BLaER1 treated with 17β-estradiol and CSF1 and Interleukin-3, amounts not matched to agents 10 nM and 100 nM (cell line): ENCODE measurements around the gene ELF1.

ENCODE experiments used
- H3K27ac ChIP-seq, 11 experiments: shearing (Covaris generic); formaldehyde crosslinking; 2 replicates each; pipeline ENCODE4 v1.8.1; 2022
- H3K27me3 ChIP-seq, 11 experiments: shearing (Covaris generic); formaldehyde crosslinking; 2 replicates each; pipeline ENCODE4 v1.8.1; 2022
- H3K36me3 ChIP-seq, 11 experiments: shearing (Covaris generic); formaldehyde crosslinking; 2 replicates each; pipeline ENCODE4 v1.8.1; 2022
- H3K4me1 ChIP-seq, 10 experiments: shearing (Covaris generic); formaldehyde crosslinking; 2 replicates each; pipeline ENCODE4 v1.8.1; 2022
- H3K4me2 ChIP-seq, 11 experiments: shearing (Covaris generic); formaldehyde crosslinking; 2 replicates each; pipeline ENCODE4 v1.8.1; 2022
- H3K4me3 ChIP-seq, 10 experiments: shearing (Covaris generic); formaldehyde crosslinking; 2 replicates each; pipeline ENCODE4 v1.8.1; 2022
- H3K9ac ChIP-seq, 11 experiments: shearing (Covaris generic); formaldehyde crosslinking; 2 replicates each; pipeline ENCODE4 v1.8.1; 2022
- H3K9me3 ChIP-seq, 11 experiments: shearing (Covaris generic); formaldehyde crosslinking; replicated peaks in 1 of 11; 2 replicates each; pipeline ENCODE4 v1.8.1; 2022
- H4K20me1 ChIP-seq, 11 experiments: shearing (Covaris generic); formaldehyde crosslinking; 2 replicates each; pipeline ENCODE4 v1.8.1; 2022
- Cebpa-rat ChIP-seq, 11 experiments: shearing (Covaris generic); IDR thresholded peaks; 2 replicates each; pipeline ENCODE4 v1.8.1; 2022

ELF1 gene

DNA sequence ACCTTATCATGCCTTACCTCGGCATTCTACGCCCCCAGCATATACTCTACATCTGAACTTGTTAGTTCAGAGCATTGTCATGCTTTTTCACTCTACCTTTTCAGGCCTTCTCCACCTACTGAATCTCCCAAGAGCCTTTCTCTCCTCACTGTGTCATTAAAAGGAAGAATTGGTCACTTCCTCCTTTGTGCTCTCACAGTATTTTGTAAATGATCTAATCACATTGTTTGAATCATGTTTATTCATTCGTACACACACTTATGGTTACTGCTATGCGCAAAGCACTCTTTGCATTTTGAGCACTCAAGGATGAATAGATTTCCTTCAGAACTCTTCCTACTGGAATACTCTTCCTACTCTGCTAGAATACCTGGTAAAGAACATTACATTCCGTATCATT is 15.8 kb upstream of the ELF1 start:
- no peak overlapping the region for H3K9ac ChIP-seq
- no peak for TF ChIP-seq Cebpa-rat (IDR thresholded peaks at IDR 0.05)

DNA sequence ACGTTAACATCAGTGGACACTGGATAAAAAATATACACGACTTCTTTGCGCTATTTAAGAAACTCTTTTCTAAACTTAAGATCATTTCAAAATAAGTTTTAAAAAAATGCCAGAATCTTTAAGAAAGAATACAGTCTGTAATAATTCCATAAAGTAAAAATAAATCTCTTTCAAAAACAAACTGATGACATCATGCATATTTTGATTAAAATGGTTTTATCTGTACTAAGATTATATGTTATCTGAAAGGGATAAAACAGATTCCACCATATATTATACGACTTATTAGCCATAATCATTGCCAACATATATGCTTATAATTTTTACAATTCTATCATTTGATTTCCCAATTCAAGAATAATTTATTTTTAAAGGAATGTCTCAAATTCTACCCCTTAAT is 15.3 kb upstream of the ELF1 start:
- peaks cover 0 to 50% (median 11%) of the 10 kb centered on the region in 10 experiments; a peak in 13 of 20 replicates for H3K4me1 ChIP-seq
- peaks cover 3 to 83% (median 56%) of the 10 kb centered on the region in 11 experiments for H3K36me3 ChIP-seq
- H3K4me3 ChIP-seq: no peak overlapping the region
- no peak overlapping the region for H3K9ac ChIP-seq
- no peaks in the 10 kb centered on the region for H3K27me3 ChIP-seq
- no peak overlapping the region for H3K27ac ChIP-seq
- peaks cover 0 to 27% (median 23%) of the 10 kb centered on the region in 11 experiments; a peak in 17 of 22 replicates for H3K9me3 ChIP-seq
- H3K4me2 ChIP-seq: peak overlapping the region in 3 of 11 experiments; percentile 1 to 51 (median 39); a peak in 4 of 22 replicates
- no peak for TF ChIP-seq Cebpa-rat (IDR thresholded peaks at IDR 0.05)
- H4K20me1 ChIP-seq: peaks cover 50 to 95% (median 84%) of the 10 kb centered on the region in 11 experiments; a peak in 21 of 22 replicates

More for the DNA sequence above, 15.8 kb upstream of the ELF1 start:
- no peaks in the 10 kb centered on the region for H3K27me3 ChIP-seq
- peak overlapping the region in 3 of 11 experiments; percentile 10 to 51 (median 42); a peak in 4 of 22 replicates for H3K4me2 ChIP-seq
- H3K36me3 ChIP-seq: peaks cover 0 to 80% (median 54%) of the 10 kb centered on the region in 11 experiments; a peak in 21 of 22 replicates
- H4K20me1 ChIP-seq: peaks cover 46 to 95% (median 84%) of the 10 kb centered on the region in 11 experiments; a peak in 21 of 22 replicates
- peaks cover 0 to 54% (median 11%) of the 10 kb centered on the region in 10 experiments; a peak in 13 of 20 replicates for H3K4me1 ChIP-seq
- no peak overlapping the region for H3K4me3 ChIP-seq
- no peak overlapping the region for H3K27ac ChIP-seq
- peaks cover 0 to 28% (median 22%) of the 10 kb centered on the region in 11 experiments; a peak in 17 of 22 replicates for H3K9me3 ChIP-seq

DNA sequence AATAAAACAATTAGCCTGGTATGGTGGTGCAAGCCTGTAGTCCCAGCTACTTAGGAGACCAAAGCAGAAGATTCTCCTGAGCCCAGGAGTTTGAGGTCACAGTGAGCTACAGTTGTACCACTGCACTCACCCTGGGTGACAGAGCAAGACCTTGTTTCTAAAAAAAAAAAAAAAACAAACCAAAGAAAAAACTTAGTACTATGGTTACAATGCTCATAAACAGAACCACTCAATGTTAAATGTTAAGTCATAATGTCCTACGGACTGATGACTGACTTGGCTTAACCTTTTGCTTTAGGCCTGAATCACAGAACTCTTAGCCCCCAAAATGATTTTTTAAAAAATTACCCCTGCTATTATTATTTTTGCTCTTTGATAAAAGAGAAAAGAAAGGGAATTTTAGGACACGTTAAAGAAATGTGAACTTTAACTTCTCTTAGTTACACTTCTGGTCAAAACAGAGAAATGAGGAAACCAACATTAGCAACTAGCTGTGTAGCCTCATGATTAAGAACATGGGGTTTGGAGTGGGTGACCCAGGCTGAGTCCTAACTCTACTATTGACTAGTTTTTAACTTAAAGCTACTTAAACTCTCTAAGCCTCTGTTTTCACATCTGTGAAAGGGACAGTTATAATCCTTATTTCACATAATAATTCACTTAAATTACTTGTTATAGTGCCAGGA is 13.7 kb upstream of the ELF1 start:
- Histone ChIP-seq H3K4me3 (no peak overlapping the region), H3K9me3 (peaks cover 0 to 19% (median 14%) of the 10 kb centered on the region in 11 experiments; a peak in 17 of 22 replicates), H3K36me3 (peaks cover 8 to 83% (median 55%) of the 10 kb centered on the region in 11 experiments; a peak in 21 of 22 replicates), H3K4me2 (peak overlapping the region in 2 of 11 experiments; percentile 20 to 59; a peak in 4 of 22 replicates), H3K9ac (peak overlapping the region in 1 of 11 experiments; percentile 20; a peak in 1 of 22 replicates), H3K27me3 (no peaks in the 10 kb centered on the region), H3K27ac (peak overlapping the region in 3 of 11 experiments; percentile 21 to 62 (median 40); a peak in 4 of 22 replicates), H3K4me1 (peaks cover 0 to 56% (median 11%) of the 10 kb centered on the region in 10 experiments; a peak in 14 of 20 replicates), H4K20me1 (peaks cover 54 to 95% (median 85%) of the 10 kb centered on the region in 11 experiments; a peak in 21 of 22 replicates)
- TF ChIP-seq Cebpa-rat (IDR thresholded peaks at IDR 0.05): no peak

DNA sequence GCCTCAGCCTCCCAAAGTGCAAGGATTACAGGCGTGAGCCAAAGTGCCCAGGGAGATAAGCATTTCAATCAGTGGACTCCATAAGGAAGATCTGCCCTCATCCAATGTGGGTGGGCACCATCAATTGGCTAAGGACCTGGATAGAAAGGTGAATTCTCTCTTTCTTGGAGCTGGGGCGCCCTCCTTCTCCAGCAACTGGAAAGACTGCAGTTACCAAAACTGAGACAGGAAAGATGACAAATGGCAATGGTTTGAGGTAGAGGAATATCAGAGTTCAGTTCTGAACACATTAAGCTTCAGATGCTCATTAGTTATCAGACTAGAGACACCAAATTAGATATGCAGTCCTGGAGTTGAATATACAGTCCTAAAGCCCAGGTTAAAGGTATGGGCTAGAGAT is 10.5 kb upstream of the ELF1 start:
- H4K20me1 ChIP-seq: peaks cover 71 to 100% (median 97%) of the 10 kb centered on the region in 11 experiments; a peak in 21 of 22 replicates
- peaks cover 6 to 72% (median 28%) of the 10 kb centered on the region in 10 experiments; a peak in 17 of 20 replicates for H3K4me1 ChIP-seq
- H3K9me3 ChIP-seq: peaks cover 0 to 11% (median 0%) of the 10 kb centered on the region in 11 experiments; a peak in 2 of 22 replicates
- no peak for TF ChIP-seq Cebpa-rat (IDR thresholded peaks at IDR 0.05)
- H3K27me3 ChIP-seq: no peaks in the 10 kb centered on the region
- H3K36me3 ChIP-seq: peaks cover 24 to 93% (median 67%) of the 10 kb centered on the region in 11 experiments
- no peak overlapping the region for H3K27ac ChIP-seq
- H3K9ac ChIP-seq: no peak overlapping the region
- H3K4me3 ChIP-seq: no peak overlapping the region
- H3K4me2 ChIP-seq: 0 out of 22 replicates have a peak overlapping the region, but pooled peaks of 1 of the 11 experiments have one; percentile 28

DNA sequence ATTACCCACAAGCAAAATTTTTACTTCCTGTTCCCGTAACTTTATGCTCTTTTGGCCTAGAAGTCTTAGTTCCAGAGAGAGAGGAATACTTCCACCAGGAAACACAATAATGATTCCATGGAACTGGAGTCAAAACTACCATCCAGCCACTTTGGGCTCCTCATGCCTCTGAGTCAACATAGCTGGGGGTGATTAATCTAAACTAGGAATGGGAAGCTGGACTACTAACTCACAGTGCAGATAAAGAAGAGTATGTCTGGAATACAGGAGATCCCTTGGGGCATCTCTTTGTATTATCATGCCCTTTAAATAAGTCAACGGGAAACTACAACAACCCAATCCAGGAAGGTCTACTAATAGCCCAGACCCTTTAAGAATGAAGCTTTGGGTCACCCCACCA is 8.9 kb upstream of the ELF1 start:
- Histone ChIP-seq H3K27me3 (no peaks in the 10 kb centered on the region), H3K27ac (no peak overlapping the region), H4K20me1 (peaks cover 56 to 100% (median 96%) of the 10 kb centered on the region in 11 experiments; a peak in 21 of 22 replicates), H3K4me3 (no peak overlapping the region), H3K9me3 (peaks cover 0 to 11% (median 0%) of the 10 kb centered on the region in 11 experiments; a peak in 2 of 22 replicates), H3K36me3 (peaks cover 24 to 91% (median 66%) of the 10 kb centered on the region in 11 experiments), H3K4me1 (peaks cover 6 to 66% (median 23%) of the 10 kb centered on the region in 10 experiments; a peak in 17 of 20 replicates), H3K9ac (no peak overlapping the region), H3K4me2 (peak overlapping the region in 2 of 11 experiments; percentile 10 to 17; a peak in 2 of 22 replicates)
- no peak for TF ChIP-seq Cebpa-rat (IDR thresholded peaks at IDR 0.05)

DNA sequence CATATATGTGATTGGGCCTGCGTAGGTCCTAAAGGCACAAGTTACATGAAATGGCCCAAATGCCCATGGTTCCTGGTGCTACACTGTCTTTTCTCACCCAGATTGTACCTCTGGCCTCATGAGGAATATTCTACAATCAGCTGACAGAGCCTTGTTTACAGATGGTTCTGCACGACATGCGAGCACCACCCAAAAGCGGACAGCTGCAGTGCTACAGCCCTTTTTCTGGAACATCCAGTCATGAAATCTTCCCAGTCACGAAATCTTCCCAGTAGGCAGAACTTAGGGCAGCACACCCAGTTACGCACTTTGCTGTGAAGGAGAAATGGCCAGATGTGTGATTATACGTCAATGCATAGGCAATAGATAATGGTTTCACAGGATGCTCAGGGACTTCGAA is 7.7 kb upstream of the ELF1 start:
- Histone ChIP-seq H3K9me3 (peaks cover 0 to 11% (median 0%) of the 10 kb centered on the region in 11 experiments; a peak in 2 of 22 replicates), H3K27ac (no peak overlapping the region), H3K4me3 (no peak overlapping the region), H3K9ac (no peak overlapping the region), H3K4me1 (peaks cover 7 to 73% (median 25%) of the 10 kb centered on the region in 10 experiments; a peak in 19 of 20 replicates), H3K4me2 (peak overlapping the region in 4 of 11 experiments; percentile 1 to 15 (median 8); a peak in 3 of 22 replicates), H3K36me3 (peaks cover 24 to 88% (median 66%) of the 10 kb centered on the region in 11 experiments), H3K27me3 (no peaks in the 10 kb centered on the region), H4K20me1 (peaks cover 49 to 100% (median 98%) of the 10 kb centered on the region in 11 experiments; a peak in 21 of 22 replicates)
- TF ChIP-seq Cebpa-rat (IDR thresholded peaks at IDR 0.05): no peak

DNA sequence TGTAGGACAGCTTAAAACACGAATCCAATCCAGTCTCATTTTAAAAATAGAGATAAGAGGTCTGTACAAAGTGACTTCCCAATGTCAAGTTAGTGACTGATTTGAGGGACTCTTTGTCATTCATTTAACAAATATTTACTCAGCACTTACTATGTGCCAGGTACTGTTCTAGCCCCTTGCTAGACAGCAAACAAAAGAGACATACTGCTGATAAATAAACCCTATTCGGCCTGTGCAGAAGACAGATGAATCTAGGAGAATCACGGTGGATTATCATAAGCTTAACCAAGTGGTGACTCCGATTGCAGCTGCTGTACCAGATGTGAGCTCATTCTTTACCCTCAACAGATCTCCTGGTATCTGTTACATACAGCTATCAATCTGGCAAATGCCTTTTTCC is 6.4 kb upstream of the ELF1 start:
- H3K36me3 ChIP-seq: peaks cover 24 to 78% (median 56%) of the 10 kb centered on the region in 11 experiments

DNA sequence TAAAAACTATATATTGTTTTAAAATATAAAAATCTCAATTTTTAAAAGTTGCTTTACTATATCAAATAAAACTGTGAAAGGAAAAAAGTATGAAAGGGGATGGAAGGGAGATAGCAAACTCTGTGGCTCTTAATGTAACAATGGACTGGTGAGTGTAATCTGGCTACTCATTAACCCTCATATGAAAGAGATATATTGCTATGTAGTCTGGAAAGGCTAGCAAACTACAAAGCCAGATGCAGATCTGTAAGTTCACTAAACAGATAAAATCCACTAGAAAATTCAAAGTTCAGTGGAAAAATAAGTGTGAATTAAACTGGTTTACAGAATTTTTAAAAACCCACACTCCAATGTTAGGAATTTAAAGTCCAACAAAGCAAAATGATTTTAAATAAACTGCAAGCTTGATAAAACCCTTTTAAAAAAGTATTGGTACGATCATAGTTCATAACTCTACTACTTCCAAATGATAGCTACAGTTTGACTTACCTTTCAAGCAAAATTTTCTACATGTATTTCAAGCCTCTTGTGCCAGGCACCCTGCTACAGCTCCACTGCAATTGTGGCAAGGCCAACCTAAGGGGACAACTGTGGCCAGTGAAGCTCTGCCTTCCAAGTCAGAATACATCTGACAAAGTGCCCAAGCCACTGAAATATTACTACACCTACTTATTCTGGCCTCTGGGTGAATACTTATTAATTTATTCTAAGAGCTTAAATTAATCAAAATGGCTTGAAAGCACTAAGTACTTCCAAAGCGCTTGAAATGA is 647 bp upstream of the ELF1 start:
- H3K9ac ChIP-seq: peak overlapping the region; percentile 92 to 99 (median 96); a peak in 21 of 22 replicates
- H3K27ac ChIP-seq: peak overlapping the region; percentile 95 to 100 (median 98); a peak in 21 of 22 replicates

More for the DNA sequence above, 6.4 kb upstream of the ELF1 start:
- Histone ChIP-seq H3K27ac (no peak overlapping the region), H3K9ac (no peak overlapping the region), H3K27me3 (no peaks in the 10 kb centered on the region), H3K9me3 (peaks cover 0 to 11% (median 0%) of the 10 kb centered on the region in 11 experiments; a peak in 2 of 22 replicates), H3K4me2 (peak overlapping the region; percentile 0 to 49 (median 11); a peak in 10 of 22 replicates), H3K4me1 (peaks cover 20 to 86% (median 37%) of the 10 kb centered on the region in 10 experiments), H4K20me1 (peaks cover 44 to 100% (median 97%) of the 10 kb centered on the region in 11 experiments; a peak in 21 of 22 replicates), H3K4me3 (no peak overlapping the region)
- TF ChIP-seq Cebpa-rat (IDR thresholded peaks at IDR 0.05): no peak

More for the DNA sequence above, 647 bp upstream of the ELF1 start:
- peak overlapping the region; percentile 67 to 83 (median 76) for H3K4me3 ChIP-seq
- TF ChIP-seq Cebpa-rat (IDR thresholded peaks at IDR 0.05): no peak
- H3K27me3 ChIP-seq: no peaks in the 10 kb centered on the region
- peaks cover 9 to 71% (median 54%) of the 10 kb centered on the region in 11 experiments for H4K20me1 ChIP-seq
- H3K4me1 ChIP-seq: peaks cover 14 to 66% (median 33%) of the 10 kb centered on the region in 10 experiments
- H3K4me2 ChIP-seq: peak overlapping the region; percentile 58 to 90 (median 76)
- peaks cover 0 to 32% (median 13%) of the 10 kb centered on the region in 11 experiments; a peak in 11 of 22 replicates for H3K36me3 ChIP-seq
- no peaks in the 10 kb centered on the region for H3K9me3 ChIP-seq
